Esophagus squamous epithelium (tissue), 4 donors: ENCODE measurements around the gene CCDC70.

Experiments
- CTCF ChIP-seq, 6 experiments: fragments of 450-650 bp in 4 of 6; fragments of 200-600 bp in 2 of 6; sonication (generic) in 2 of 6; IDR thresholded peaks; one replicate each; pipeline ENCODE4 v1.5.1; 2016 to 2019; ENCODE audit warnings: antibody characterized with exemption in 6 of 6, mild to moderate bottlenecking in 4 of 6, moderate library complexity in 4 of 6
- POLR2A ChIP-seq, 4 donors: fragments of 450-650 bp; IDR thresholded peaks; one replicate each; pipeline ENCODE4 v1.6.1; 2017; ENCODE audit warnings: antibody characterized with exemption in 4 of 4, mild to moderate bottlenecking in 4 of 4, moderate library complexity in 3 of 4

GRCh38 chr13:51873117-51873798 is 11.5 kb downstream of the CCDC70 start:
- TF ChIP-seq POLR2A (IDR thresholded peaks at IDR 0.05) (no peak), CTCF (IDR thresholded peaks at IDR 0.05) (no peak)
